ENCODE measurements around the gene SARS2. TPM values are rescaled to one million over a fixed set of nuclear protein-coding genes. Genes with fewer than 3 reads are reported as not detected.
"Not testable (repeated sequence)": the region's sequence is repeated elsewhere in the genome, so short reads cannot be mapped to it uniquely, and the experiment has no call there.

The SARS2 gene
- total RNA-seq, 1 donor from 2014 or later: 21.6 TPM

GRCh38 chr19:38975214-38975860, 44.8 kb upstream of the SARS2 start, which contains the start of gene FBXO17:
TSS of gene FBXO17 (minus strand) at chr19:38975742. CDS start at chr19:38950319, 25,423 bp downstream.
- no peak for TF ChIP-seq CTCF (IDR thresholded peaks at IDR 0.05)
- Histone ChIP-seq H3K27ac (peak within 1 kb of the TSS; percentile 73), H3K36me3 (no peaks in the 10 kb centered on the region), H3K27me3 (no peaks in the 10 kb centered on the region), H3K4me1 (peaks cover 3% of the 10 kb centered on the region), H3K9me3 (no peaks in the 10 kb centered on the region), H3K4me3 (peak within 1 kb of the TSS; percentile 68)
- peak; percentile 76 for DNase-seq
- peak; percentile 87 for ATAC-seq
- intact Hi-C loops (cut with DNase I): no loop called here

- peaks cover 3% of the 10 kb centered on the region for H3K4me1 ChIP-seq
- no peak for DNase-seq
- H3K27ac ChIP-seq: peak overlapping the region; percentile 73
- intact Hi-C loops (cut with DNase I): no loop called here
- no peaks in the 10 kb centered on the region for H3K9me3 ChIP-seq
- H3K27me3 ChIP-seq: no peaks in the 10 kb centered on the region
- ATAC-seq: no peak
- no peaks in the 10 kb centered on the region for H3K36me3 ChIP-seq
- peak; percentile 6 for TF ChIP-seq CTCF (IDR thresholded peaks at IDR 0.05)
- H3K4me3 ChIP-seq: peak overlapping the region; percentile 68
Measured at GRCh38 chr19:38974624-38975213, 44.2 kb upstream of the SARS2 start.

DNA sequence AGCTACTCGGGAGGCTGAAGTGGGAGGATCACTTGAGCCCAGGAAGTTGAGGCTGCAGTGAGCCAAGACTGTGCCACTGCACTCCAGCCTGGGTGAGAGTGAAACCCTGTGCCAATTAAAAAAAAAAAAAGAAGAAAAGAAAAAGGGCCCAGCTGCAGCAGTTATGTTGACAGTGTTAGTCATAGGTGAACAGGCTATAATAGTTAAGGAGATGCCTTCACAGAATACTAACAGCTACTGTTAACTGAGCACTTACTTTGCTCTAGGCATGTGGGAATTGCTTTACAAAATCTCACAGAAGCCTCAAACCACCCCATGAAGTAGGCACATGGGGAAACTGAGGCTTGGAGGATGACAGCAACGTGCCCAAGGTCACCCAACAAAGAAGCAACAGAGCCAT, 41.1 kb upstream of the SARS2 start:
- no peak for TF ChIP-seq CTCF (IDR thresholded peaks at IDR 0.05)
- ATAC-seq: no peak
- H3K27me3 ChIP-seq: no peaks in the 10 kb centered on the region
- no peak overlapping the region for H3K4me3 ChIP-seq
- no peaks in the 10 kb centered on the region for H3K9me3 ChIP-seq
- H3K27ac ChIP-seq: no peak overlapping the region
- peaks cover 3% of the 10 kb centered on the region for H3K4me1 ChIP-seq
- no peaks in the 10 kb centered on the region for H3K36me3 ChIP-seq
- intact Hi-C loops (cut with DNase I): no loop called here
- DNase-seq: no peak

DNA sequence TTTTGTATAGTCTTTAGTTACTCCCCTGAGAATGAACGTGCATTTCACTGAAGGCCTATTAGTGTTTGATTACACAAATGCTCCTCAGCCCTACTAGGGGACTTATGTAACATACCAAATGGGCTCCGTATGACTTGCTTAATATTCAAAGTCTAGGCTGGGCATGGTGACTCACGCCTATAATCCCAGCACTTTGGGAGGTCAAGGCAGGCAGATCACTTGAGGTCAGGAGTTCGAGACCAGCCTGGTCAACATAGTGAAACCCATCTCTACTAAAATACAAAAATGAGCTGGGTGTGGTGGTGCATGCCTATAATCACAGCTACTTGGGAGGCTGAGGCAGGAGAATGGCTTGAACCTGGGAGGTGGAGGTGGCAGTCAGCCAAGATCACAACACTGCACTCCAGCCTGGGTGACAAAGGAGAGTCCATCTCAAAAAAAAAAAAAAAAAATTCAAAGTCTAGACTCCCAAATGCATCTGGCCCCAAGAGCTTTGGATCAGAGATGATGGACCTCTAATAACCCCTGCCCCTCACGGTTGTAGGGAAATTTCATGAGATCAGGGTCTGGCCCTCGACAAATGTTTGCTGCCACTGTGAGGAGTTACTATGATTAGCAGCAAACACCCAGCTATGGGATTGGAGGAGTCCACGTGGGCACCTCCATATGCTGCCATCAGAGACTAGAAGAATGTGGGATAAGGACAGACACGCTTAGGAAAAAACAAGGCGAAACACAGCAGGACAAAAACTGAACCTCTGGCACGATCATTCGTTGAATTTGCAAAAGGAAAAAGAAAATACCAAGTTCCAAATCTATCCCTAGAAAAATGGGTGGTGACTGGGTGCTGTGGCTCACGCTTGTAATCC, 40.3 kb upstream of the SARS2 start:
- Histone ChIP-seq H3K27me3 (no peaks in the 10 kb centered on the region), H3K4me1 (peaks cover 3% of the 10 kb centered on the region), H3K4me3 (no peak overlapping the region), H3K9me3 (no peaks in the 10 kb centered on the region), H3K36me3 (no peaks in the 10 kb centered on the region), H3K27ac (no peak overlapping the region)
- intact Hi-C loops (cut with DNase I): no loop called here
- DNase-seq (no peak), ATAC-seq (no peak)
- TF ChIP-seq CTCF (IDR thresholded peaks at IDR 0.05): no peak

- H3K27me3 ChIP-seq; DNase-seq; H3K4me3 ChIP-seq; ATAC-seq; H3K36me3 ChIP-seq; intact Hi-C loops (cut with DNase I); H3K27ac ChIP-seq; H3K9me3 ChIP-seq; H3K4me1 ChIP-seq: not testable (repeated sequence)
Measured at GRCh38 chr19:38966149-38966548, 35.6 kb upstream of the SARS2 start.

GRCh38 chr19:38964738-38965137, 34.2 kb upstream of the SARS2 start:
- TF ChIP-seq CTCF (IDR thresholded peaks at IDR 0.05): no peak
- H3K9me3 ChIP-seq: no peaks in the 10 kb centered on the region
- ATAC-seq (no peak), DNase-seq (no peak)
- no peaks in the 10 kb centered on the region for H3K36me3 ChIP-seq
- no peak overlapping the region for H3K4me3 ChIP-seq
- peaks cover 6% of the 10 kb centered on the region for H3K4me1 ChIP-seq
- intact Hi-C loops (cut with DNase I): no loop called here
- no peak overlapping the region for H3K27ac ChIP-seq
- H3K27me3 ChIP-seq: no peaks in the 10 kb centered on the region
